PC-3 (cell line): ENCODE results near the gene LTB4R2.

Experiments used
- EZH2 ChIP-seq: fragments of 300-600 bp; sonication (generic); IDR thresholded peaks from one replicate; pipeline ENCODE4 v1.6.1; 2017; ENCODE audit warnings: antibody characterized with exemption, mild to moderate bottlenecking, low read length; ENCODE audit not compliant: unreplicated experiment
- EZH2phosphoT487 ChIP-seq: fragments of 300-600 bp; sonication (generic); IDR thresholded peaks from 2 replicates; pipeline ENCODE4 v1.6.1; 2018; ENCODE audit warnings: mild to moderate bottlenecking, antibody characterized with exemption, low read length, borderline replicate concordance
- TF ChIP-seq, protein P1 (sequence below): fragments of 300-600 bp; sonication (generic); conservative IDR thresholded peaks from 2 replicates; pipeline ENCODE4 v1.5.1; 2017; ENCODE audit warnings: antibody characterized with exemption, low read depth, mild to moderate bottlenecking, low read length

DNA sequence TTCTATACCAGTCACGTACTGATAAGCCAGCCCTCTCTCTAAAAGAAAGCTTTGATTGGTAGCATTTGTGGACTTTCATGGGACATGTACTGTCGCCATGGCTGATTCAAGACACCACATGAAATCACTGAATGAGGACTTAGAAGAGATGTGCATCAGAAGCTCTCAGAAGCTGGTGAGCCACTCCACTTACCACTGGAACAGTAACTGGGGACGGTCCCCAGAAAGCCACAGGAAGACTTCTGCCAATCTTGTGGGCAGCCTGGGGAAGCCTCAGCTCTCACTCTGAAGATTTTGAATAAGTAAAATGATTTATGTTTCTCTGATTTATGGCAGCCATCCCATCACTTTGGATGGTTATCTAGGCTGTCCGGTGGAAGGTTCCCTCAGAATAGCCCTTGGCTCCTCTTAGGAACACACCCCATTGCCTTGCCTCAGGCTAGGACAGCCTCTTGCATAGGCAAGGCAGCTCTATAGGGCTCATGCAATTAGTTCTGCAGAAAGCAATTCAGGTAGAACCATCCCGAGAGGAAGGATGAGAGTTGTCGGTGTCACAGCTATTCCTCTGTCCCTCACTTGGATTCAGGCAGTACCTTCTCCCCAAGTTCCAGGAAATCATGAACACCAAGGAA, 20.2 kb upstream of the LTB4R2 start:
- TF ChIP-seq, protein P1, sequence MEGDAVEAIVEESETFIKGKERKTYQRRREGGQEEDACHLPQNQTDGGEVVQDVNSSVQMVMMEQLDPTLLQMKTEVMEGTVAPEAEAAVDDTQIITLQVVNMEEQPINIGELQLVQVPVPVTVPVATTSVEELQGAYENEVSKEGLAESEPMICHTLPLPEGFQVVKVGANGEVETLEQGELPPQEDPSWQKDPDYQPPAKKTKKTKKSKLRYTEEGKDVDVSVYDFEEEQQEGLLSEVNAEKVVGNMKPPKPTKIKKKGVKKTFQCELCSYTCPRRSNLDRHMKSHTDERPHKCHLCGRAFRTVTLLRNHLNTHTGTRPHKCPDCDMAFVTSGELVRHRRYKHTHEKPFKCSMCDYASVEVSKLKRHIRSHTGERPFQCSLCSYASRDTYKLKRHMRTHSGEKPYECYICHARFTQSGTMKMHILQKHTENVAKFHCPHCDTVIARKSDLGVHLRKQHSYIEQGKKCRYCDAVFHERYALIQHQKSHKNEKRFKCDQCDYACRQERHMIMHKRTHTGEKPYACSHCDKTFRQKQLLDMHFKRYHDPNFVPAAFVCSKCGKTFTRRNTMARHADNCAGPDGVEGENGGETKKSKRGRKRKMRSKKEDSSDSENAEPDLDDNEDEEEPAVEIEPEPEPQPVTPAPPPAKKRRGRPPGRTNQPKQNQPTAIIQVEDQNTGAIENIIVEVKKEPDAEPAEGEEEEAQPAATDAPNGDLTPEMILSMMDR, result no peak
- TF ChIP-seq EZH2phosphoT487 (no peak), EZH2 (no peak)
